Measurements from ENCODE around the gene FUT8. TPM values are rescaled to one million over a fixed set of nuclear protein-coding genes. Genes with fewer than 3 reads are reported as not detected.

FUT8 gene
- total RNA-seq, 1 donor from 2014 or later: 56.6 TPM

DNA sequence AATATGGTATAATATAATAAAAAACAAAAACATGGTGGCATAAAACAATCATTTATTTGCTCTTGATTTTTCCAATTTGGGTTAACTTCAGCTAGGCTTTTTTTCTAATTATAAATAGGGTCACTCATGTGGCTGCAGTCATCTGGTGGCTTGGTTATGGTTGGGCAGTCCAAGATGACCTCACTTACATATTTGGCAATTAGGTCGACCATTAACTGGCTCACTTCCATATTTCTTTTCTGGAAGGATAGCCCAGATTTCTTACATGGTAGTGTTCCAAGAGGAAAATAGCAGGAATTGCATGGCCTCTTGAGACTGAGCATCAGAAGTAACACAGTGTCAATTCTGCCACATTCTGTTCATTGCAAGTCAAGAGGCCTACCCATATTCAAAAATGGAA lies 153.4 kb downstream of the FUT8 start:
- no peaks in the 10 kb centered on the region for H3K36me3 Mint-ChIP-seq (ENCODE audit: unreplicated experiment)
- no peaks in the 10 kb centered on the region for H3K27me3 Mint-ChIP-seq (ENCODE audit: unreplicated experiment)
- DNase-seq: no peak
- peaks cover 3% of the 10 kb centered on the region for H3K4me1 Mint-ChIP-seq (ENCODE audit: low read depth, unreplicated experiment)
- H3K9me3 Mint-ChIP-seq (ENCODE audit: unreplicated experiment): no peaks in the 10 kb centered on the region
- H3K4me3 Mint-ChIP-seq (ENCODE audit: unreplicated experiment): no peak overlapping the region
- H3K27ac Mint-ChIP-seq (ENCODE audit: unreplicated experiment): no peak overlapping the region
- TF ChIP-seq, protein P1, sequence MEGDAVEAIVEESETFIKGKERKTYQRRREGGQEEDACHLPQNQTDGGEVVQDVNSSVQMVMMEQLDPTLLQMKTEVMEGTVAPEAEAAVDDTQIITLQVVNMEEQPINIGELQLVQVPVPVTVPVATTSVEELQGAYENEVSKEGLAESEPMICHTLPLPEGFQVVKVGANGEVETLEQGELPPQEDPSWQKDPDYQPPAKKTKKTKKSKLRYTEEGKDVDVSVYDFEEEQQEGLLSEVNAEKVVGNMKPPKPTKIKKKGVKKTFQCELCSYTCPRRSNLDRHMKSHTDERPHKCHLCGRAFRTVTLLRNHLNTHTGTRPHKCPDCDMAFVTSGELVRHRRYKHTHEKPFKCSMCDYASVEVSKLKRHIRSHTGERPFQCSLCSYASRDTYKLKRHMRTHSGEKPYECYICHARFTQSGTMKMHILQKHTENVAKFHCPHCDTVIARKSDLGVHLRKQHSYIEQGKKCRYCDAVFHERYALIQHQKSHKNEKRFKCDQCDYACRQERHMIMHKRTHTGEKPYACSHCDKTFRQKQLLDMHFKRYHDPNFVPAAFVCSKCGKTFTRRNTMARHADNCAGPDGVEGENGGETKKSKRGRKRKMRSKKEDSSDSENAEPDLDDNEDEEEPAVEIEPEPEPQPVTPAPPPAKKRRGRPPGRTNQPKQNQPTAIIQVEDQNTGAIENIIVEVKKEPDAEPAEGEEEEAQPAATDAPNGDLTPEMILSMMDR (IDR thresholded peaks at IDR 0.05; ENCODE audit: partially characterized antibody, unreplicated experiment): no peak

GRCh38 chr14:65566820-65567522 lies 154.4 kb downstream of the FUT8 start:
- TF ChIP-seq, protein P1 (IDR thresholded peaks at IDR 0.05; ENCODE audit: partially characterized antibody, unreplicated experiment): no peak
- Mint-ChIP-seq H3K27ac (ENCODE audit: unreplicated experiment) (no peak overlapping the region), H3K4me1 (ENCODE audit: low read depth, unreplicated experiment) (peaks cover 3% of the 10 kb centered on the region), H3K4me3 (ENCODE audit: unreplicated experiment) (no peak overlapping the region), H3K36me3 (ENCODE audit: unreplicated experiment) (no peaks in the 10 kb centered on the region), H3K9me3 (ENCODE audit: unreplicated experiment) (no peaks in the 10 kb centered on the region), H3K27me3 (ENCODE audit: unreplicated experiment) (no peaks in the 10 kb centered on the region)
- DNase-seq: no peak

DNA sequence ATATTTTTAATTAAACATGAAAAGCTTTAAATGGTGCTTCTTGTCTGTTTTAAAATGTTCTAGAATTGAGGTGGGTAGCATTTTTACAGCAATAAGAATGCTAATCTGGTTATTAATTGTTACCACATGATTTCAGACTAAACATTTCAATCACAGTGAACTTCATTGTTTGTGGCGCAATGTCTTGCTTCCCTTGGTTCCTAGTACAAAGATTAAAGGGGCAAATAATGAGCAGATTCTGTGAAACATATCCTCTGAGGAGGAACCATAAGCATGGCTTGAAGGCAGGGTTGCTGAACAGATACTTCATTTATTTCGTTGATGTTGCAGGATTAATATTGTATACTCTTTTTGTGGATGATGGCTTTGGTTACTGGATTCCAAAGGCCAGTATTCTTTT lies 162.1 kb downstream of the FUT8 start:
- no peak for DNase-seq
- no peak overlapping the region for H3K27ac Mint-ChIP-seq (ENCODE audit: unreplicated experiment)

DNA sequence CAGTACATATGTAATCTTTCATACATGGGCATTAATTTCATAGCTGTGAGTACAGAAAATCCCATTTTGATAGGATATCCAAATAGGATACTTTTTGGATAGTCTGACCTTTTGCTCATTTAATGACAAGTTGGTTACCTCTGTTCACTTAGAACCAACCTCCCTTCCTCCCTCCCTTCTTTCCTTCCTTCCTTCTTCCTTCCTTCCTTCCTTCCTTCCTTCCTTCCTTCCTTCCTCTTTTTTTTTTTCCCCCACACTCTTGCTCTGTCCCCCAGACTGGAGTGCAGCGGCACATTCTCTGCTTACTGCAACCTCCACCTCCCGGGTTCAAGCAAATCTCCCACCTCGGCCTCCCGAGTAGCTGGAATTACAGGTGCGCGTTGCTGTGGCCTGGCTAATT lies 162.9 kb downstream of the FUT8 start:
- TF ChIP-seq, protein P1 (IDR thresholded peaks at IDR 0.05; ENCODE audit: partially characterized antibody, unreplicated experiment): no peak
- Mint-ChIP-seq H3K27ac (ENCODE audit: unreplicated experiment) (no peak overlapping the region), H3K4me1 (ENCODE audit: low read depth, unreplicated experiment) (peaks cover 8% of the 10 kb centered on the region), H3K4me3 (ENCODE audit: unreplicated experiment) (no peak overlapping the region), H3K36me3 (ENCODE audit: unreplicated experiment) (no peaks in the 10 kb centered on the region), H3K27me3 (ENCODE audit: unreplicated experiment) (peaks cover 1% of the 10 kb centered on the region), H3K9me3 (ENCODE audit: unreplicated experiment) (no peaks in the 10 kb centered on the region)
- no peak for DNase-seq

More for the DNA sequence above, 162.1 kb downstream of the FUT8 start:
- Mint-ChIP-seq H3K27me3 (ENCODE audit: unreplicated experiment) (peaks cover 1% of the 10 kb centered on the region), H3K9me3 (ENCODE audit: unreplicated experiment) (no peaks in the 10 kb centered on the region), H3K4me3 (ENCODE audit: unreplicated experiment) (no peak overlapping the region), H3K4me1 (ENCODE audit: low read depth, unreplicated experiment) (peaks cover 6% of the 10 kb centered on the region), H3K36me3 (ENCODE audit: unreplicated experiment) (no peaks in the 10 kb centered on the region)
- TF ChIP-seq, protein P1 (IDR thresholded peaks at IDR 0.05; ENCODE audit: partially characterized antibody, unreplicated experiment): no peak

DNA sequence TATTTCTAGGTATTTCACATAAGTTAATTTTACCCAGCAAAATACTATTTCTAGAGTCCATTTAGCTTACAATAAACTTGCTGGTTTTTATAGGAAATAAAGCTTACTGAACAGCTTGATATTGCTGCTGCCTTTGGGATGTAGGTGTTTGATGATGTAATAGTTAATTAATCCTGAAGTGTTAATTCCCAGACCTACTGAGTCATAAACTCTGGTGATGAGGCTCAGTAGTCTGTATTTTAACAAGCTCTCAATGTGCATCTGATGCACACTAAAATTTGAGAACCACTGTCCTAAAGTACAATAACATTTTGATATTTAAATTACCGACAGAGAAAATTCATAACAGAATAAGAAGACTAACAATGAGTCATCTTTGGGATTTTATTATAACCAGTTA lies 168.4 kb downstream of the FUT8 start:
- Mint-ChIP-seq H3K27me3 (ENCODE audit: unreplicated experiment) (no peaks in the 10 kb centered on the region), H3K4me1 (ENCODE audit: low read depth, unreplicated experiment) (peaks cover 8% of the 10 kb centered on the region), H3K9me3 (ENCODE audit: unreplicated experiment) (no peaks in the 10 kb centered on the region), H3K27ac (ENCODE audit: unreplicated experiment) (no peak overlapping the region), H3K36me3 (ENCODE audit: unreplicated experiment) (no peaks in the 10 kb centered on the region), H3K4me3 (ENCODE audit: unreplicated experiment) (no peak overlapping the region)
- DNase-seq: no peak
- TF ChIP-seq, protein P1 (IDR thresholded peaks at IDR 0.05; ENCODE audit: partially characterized antibody, unreplicated experiment): no peak

Data from glutamatergic neuron (in vitro differentiated cells).